Breast epithelium (tissue), 3 donors: ENCODE data around the gene CCL13.

Source experiments
- POLR2A ChIP-seq: fragments of 450-650 bp; IDR thresholded peaks from one replicate; pipeline ENCODE4 v1.6.1; 2016; ENCODE audit warnings: antibody characterized with exemption, mild to moderate bottlenecking, moderate library complexity
- POLR2AphosphoS5 ChIP-seq, 3 donors: sonication (generic); formaldehyde crosslinking; IDR thresholded peaks; one replicate each; pipeline ENCODE4 v1.6.1; 2017; ENCODE audit warnings: antibody characterized with exemption in 3 of 3
- TF ChIP-seq, protein P1 (sequence below), 3 donors: fragments of 450-650 bp; IDR thresholded peaks; one replicate each; pipeline ENCODE4 v1.5.1; 2016 to 2017; ENCODE audit warnings: antibody characterized with exemption in 3 of 3, mild to moderate bottlenecking in 3 of 3, moderate library complexity in 3 of 3

DNA sequence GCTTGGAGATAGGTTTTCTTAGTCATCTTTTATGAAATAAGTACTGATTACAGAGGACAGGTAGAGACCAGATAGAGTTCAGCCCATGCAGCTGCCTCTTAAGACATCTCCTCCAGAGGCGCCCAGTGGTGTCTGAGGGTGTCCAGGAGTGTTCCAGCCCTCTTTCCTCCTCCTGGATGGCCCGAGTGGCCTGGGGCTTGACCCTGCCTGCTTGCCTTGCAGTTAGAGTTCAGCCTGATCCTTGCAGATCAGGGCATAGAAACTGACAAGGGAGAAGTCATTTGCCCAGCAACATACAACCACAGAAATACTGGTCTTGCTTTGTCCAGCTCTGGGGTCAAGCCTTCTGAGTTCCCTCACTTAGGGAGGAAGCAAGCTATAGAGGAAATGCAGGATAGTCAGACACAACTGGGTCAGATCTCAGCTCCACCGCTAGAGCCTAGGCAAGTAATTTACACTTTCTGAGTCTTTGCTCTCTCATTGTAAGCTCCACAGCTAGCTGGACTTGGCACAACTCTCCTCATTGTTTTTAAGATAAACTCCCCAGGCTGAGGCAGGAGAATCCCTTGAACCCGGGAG is 10.3 kb downstream of the CCL13 start:
- TF ChIP-seq POLR2A (no peak), POLR2AphosphoS5 (IDR thresholded peaks at IDR 0.05) (no peak)
- TF ChIP-seq, protein P1, sequence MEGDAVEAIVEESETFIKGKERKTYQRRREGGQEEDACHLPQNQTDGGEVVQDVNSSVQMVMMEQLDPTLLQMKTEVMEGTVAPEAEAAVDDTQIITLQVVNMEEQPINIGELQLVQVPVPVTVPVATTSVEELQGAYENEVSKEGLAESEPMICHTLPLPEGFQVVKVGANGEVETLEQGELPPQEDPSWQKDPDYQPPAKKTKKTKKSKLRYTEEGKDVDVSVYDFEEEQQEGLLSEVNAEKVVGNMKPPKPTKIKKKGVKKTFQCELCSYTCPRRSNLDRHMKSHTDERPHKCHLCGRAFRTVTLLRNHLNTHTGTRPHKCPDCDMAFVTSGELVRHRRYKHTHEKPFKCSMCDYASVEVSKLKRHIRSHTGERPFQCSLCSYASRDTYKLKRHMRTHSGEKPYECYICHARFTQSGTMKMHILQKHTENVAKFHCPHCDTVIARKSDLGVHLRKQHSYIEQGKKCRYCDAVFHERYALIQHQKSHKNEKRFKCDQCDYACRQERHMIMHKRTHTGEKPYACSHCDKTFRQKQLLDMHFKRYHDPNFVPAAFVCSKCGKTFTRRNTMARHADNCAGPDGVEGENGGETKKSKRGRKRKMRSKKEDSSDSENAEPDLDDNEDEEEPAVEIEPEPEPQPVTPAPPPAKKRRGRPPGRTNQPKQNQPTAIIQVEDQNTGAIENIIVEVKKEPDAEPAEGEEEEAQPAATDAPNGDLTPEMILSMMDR (IDR thresholded peaks at IDR 0.05): no peak
